PC-9 (cell line): Measurements from ENCODE around the gene OSBPL8.

Experiments used
- EZH2 ChIP-seq: fragments of 200-600 bp; sonication (generic); IDR thresholded peaks from 2 replicates; pipeline ENCODE4 v1.8.0; 2017; ENCODE audit warnings: antibody characterized with exemption, low read depth
- TF ChIP-seq, protein P1 (sequence below): fragments of 200-600 bp; sonication (generic); conservative IDR thresholded peaks from 2 replicates; pipeline ENCODE4 v1.6.1; 2017; ENCODE audit warnings: mixed run types, antibody characterized with exemption, mild to moderate bottlenecking, moderate library complexity

DNA sequence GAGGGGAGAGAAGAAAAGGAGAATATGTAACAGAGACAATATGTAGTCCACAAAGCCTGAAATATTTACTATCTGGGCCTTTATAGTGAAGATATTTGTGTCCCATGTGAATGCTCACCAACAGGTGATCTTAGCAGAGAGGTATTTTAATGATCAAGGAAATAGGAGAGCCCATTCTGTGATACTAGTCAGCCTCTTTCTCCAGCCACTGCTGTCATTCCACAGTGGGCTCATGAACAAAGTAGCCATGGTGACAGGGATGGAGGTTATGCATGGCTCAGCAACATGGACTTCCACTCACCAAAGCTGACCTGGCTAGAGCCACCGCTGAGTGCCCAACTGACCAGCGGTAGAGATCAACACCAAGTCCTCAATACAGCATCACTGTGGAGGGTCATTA lies 58.2 kb downstream of the OSBPL8 start:
- TF ChIP-seq, protein P1, sequence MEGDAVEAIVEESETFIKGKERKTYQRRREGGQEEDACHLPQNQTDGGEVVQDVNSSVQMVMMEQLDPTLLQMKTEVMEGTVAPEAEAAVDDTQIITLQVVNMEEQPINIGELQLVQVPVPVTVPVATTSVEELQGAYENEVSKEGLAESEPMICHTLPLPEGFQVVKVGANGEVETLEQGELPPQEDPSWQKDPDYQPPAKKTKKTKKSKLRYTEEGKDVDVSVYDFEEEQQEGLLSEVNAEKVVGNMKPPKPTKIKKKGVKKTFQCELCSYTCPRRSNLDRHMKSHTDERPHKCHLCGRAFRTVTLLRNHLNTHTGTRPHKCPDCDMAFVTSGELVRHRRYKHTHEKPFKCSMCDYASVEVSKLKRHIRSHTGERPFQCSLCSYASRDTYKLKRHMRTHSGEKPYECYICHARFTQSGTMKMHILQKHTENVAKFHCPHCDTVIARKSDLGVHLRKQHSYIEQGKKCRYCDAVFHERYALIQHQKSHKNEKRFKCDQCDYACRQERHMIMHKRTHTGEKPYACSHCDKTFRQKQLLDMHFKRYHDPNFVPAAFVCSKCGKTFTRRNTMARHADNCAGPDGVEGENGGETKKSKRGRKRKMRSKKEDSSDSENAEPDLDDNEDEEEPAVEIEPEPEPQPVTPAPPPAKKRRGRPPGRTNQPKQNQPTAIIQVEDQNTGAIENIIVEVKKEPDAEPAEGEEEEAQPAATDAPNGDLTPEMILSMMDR: no peak
- no peak for TF ChIP-seq EZH2
